ENCODE results near the gene TPSD1. TPM values are rescaled to one million over a fixed set of nuclear protein-coding genes. Genes with fewer than 3 reads are reported as not detected.

The TPSD1 gene
- total and polyA plus RNA-seq, 2 donors (not counting 3 experiments of a cell fraction or from before 2014, with no cell fraction given) = not detected

DNA sequence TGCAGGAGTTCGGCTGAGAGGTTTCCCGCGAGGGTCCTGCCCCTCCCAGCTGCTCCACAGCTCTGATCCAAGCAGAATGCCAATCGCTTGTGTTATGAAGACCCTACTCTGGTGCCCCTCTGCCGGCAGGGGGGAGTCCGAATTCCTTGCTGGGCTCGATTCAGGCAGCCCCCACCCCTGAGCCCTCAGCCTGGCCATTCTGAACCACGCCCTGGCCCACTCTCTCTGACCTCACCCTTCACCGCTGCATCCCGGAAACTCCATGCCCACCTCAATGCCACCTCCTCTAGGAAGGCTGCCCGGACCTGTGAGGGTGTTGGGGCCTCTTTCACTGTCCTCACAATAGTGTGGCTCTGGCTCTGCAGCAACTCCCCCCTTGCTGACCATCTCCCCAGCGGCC, 45.7 kb downstream of the TPSD1 start:
- Histone ChIP-seq H3K4me2 (ENCODE audit: insufficient read depth, low read length) (no peak overlapping the region), H3K27ac (ENCODE audit: insufficient read depth, low read depth, low read length) (no peak overlapping the region), H3K9me1 (replicated peaks; ENCODE audit: control insufficient read depth, extremely low read depth, insufficient read depth, low read length) (no peaks in the 10 kb centered on the region), H3K79me2 (ENCODE audit: control insufficient read depth, insufficient read depth, low read length) (no peaks in the 10 kb centered on the region), H3K4me1 (ENCODE audit: control insufficient read depth, extremely low read depth, insufficient read depth, low read length) (peaks cover 2% of the 10 kb centered on the region), H4K20me1 (replicated peaks; ENCODE audit: control insufficient read depth, extremely low read depth, insufficient read depth, low read length) (no peaks in the 10 kb centered on the region), H2AFZ (ENCODE audit: low read depth, low read length) (no peak overlapping the region), H3K36me3 (ENCODE audit: control insufficient read depth in 2 of 2, extremely low read depth in 1 of 2, insufficient read depth in 2 of 2, low read length in 2 of 2) (no peaks in the 10 kb centered on the region), H3K4me3 (replicated peaks in 1 of 3; ENCODE audit: insufficient read depth in 1 of 3, low read depth in 1 of 3, low read length in 3 of 3) (no peak overlapping the region), H3K9me3 (replicated peaks; ENCODE audit: control insufficient read depth, insufficient read depth, low read length) (no peaks in the 10 kb centered on the region), H3K9ac (replicated peaks; ENCODE audit: extremely low read depth, insufficient read depth, low read length) (no peak overlapping the region), H3K27me3 (ENCODE audit: control insufficient read depth in 2 of 2, insufficient read depth in 2 of 2, low read length in 2 of 2) (no peaks in the 10 kb centered on the region)
- intact Hi-C loops (cut with micrococcal nuclease) (loop anchor here (10.0 kb wide), 2 partner anchors 103 to 483 kb away; partner anchors contain the start of genes NUBP2 and SPSB3), dilution Hi-C loops (cut with MboI; ENCODE audit: extremely low pct_ligation_motif_present, low sequenced_read_pairs) (no loop called here)
- TF ChIP-seq MYC (IDR thresholded peaks at IDR 0.05; ENCODE audit: low read depth, low read length) (no peak), CTCF (IDR thresholded peaks at IDR 0.05; ENCODE audit: extremely low read depth in 1 of 2, insufficient read depth in 1 of 2, low read depth in 1 of 2, low read length in 2 of 2) (no peak), JUN (IDR thresholded peaks at IDR 0.05; ENCODE audit: borderline replicate concordance, insufficient read depth, insufficient read length, low read depth) (no peak), POLR2A (IDR thresholded peaks at IDR 0.05; ENCODE audit: low read depth, low read length) (no peak), GATA2 (IDR thresholded peaks at IDR 0.05; ENCODE audit: insufficient read depth, insufficient read length, low read depth, low read length) (no peak), EZH2 (IDR thresholded peaks at IDR 0.05; ENCODE audit: borderline replicate concordance, low read depth, low read length, severe bottlenecking) (no peak), POLR2AphosphoS5 (IDR thresholded peaks at IDR 0.05; ENCODE audit: insufficient read depth, low read depth, low read length) (no peak), FOS (IDR thresholded peaks at IDR 0.05; ENCODE audit: borderline replicate concordance, insufficient read depth, low read length) (no peak)
- TF ChIP-seq, protein P1, sequence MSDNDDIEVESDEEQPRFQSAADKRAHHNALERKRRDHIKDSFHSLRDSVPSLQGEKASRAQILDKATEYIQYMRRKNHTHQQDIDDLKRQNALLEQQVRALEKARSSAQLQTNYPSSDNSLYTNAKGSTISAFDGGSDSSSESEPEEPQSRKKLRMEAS (IDR thresholded peaks at IDR 0.05; ENCODE audit: insufficient read depth, insufficient read length) = no peak
- CTCF ChIA-PET = interaction anchor here (0.5 to 2.4 kb wide), 14 partner anchors 8 to 167 kb away, joined by 3 to 15 read pairs (median 4); partner anchors contain the start of genes BAIAP3, CCDC154, UBE2I and UQCC4
- no peak for DNase-seq (ENCODE audit: low read depth, low spot score)
- FAIRE-seq = no peak
- BruUV-seq (replicated peaks) = no TSS peak
- POLR2A ChIA-PET = no interaction called here

Data from endothelial cell of umbilical vein (primary cell).